WTC11 (cell line): ENCODE measurements around the gene LBH. TPM values are rescaled to one million over a fixed set of nuclear protein-coding genes. Genes with fewer than 3 reads are reported as not detected.

Experiments used
- ATAC-seq: fragments of 200-7000 bp; cut with Tn5 transposase; 2 replicates; pipeline ENCODE4 v1.10.0; 2021; ENCODE audit warnings: mild to moderate bottlenecking, moderate library complexity
- CTCF ChIA-PET: fragments of 300-600 bp; sonication (Branson Sonifier 250); formaldehyde crosslinking; loops from one replicate; lab custom pipeline; 2021; ENCODE audit warnings: antibody characterized with exemption; lab: Charles Lee
- POLR2A ChIA-PET: fragments of 350-600 bp; sonication (Branson Sonifier 250); formaldehyde crosslinking; loops from one replicate; lab custom pipeline; 2021; ENCODE audit warnings: antibody characterized with exemption; lab: Charles Lee
- DNase-seq: peaks from one replicate; pipeline ENCODE4 v3.0.0; 2021; ENCODE audit warnings: low spot score
- H3K27ac Mint-ChIP-seq: 2 replicates; pipeline ENCODE4 v1.8.0; 2021; ENCODE audit warnings: mixed read lengths
- H3K27me3 Mint-ChIP-seq: 2 replicates; pipeline ENCODE4 v1.8.0; 2021; ENCODE audit warnings: low read depth, mild to moderate bottlenecking, moderate library complexity, mixed read lengths
- H3K36me3 Mint-ChIP-seq: 2 replicates; pipeline ENCODE4 v1.8.0; 2021; ENCODE audit warnings: mixed read lengths
- H3K4me1 Mint-ChIP-seq: 2 replicates; pipeline ENCODE4 v1.8.0; 2022; ENCODE audit warnings: mixed read lengths
- H3K4me3 Mint-ChIP-seq: 2 replicates; pipeline ENCODE4 v1.8.0; 2021; ENCODE audit warnings: mild to moderate bottlenecking, moderate library complexity, mixed read lengths
- H3K9me3 Mint-ChIP-seq: 2 replicates; pipeline ENCODE4 v1.8.0; 2021; ENCODE audit warnings: mixed read lengths
- ATF1 ChIP-seq: sonication (generic); formaldehyde crosslinking; IDR thresholded peaks from 2 replicates; pipeline ENCODE4 v1.8.1; 2023; ENCODE audit warnings: mild to moderate bottlenecking, moderate library complexity, missing genetic modification reagents
- CBFB ChIP-seq: sonication (generic); formaldehyde crosslinking; IDR thresholded peaks from 2 replicates; pipeline ENCODE4 v1.8.1; 2022; ENCODE audit warnings: mild to moderate bottlenecking, low read depth, missing genetic modification reagents
- ETV6 ChIP-seq: sonication (generic); formaldehyde crosslinking; IDR thresholded peaks from 2 replicates; pipeline ENCODE4 v1.8.1; 2022; ENCODE audit warnings: mild to moderate bottlenecking, missing genetic modification reagents
- IRF2 ChIP-seq: sonication (generic); formaldehyde crosslinking; IDR thresholded peaks from 2 replicates; pipeline ENCODE4 v1.8.0; 2022; ENCODE audit warnings: low read depth, missing genetic modification reagents, borderline replicate concordance
- MYBL2 ChIP-seq: sonication (generic); formaldehyde crosslinking; IDR thresholded peaks from 2 replicates; pipeline ENCODE4 v1.8.1; 2023; ENCODE audit warnings: mild to moderate bottlenecking, moderate library complexity, missing genetic modification reagents
- NFYB ChIP-seq: sonication (generic); formaldehyde crosslinking; conservative IDR thresholded peaks from 2 replicates; pipeline ENCODE4 v1.8.0; 2022; ENCODE audit warnings: low read depth, missing genetic modification reagents
- NR3C1 ChIP-seq: sonication (generic); formaldehyde crosslinking; conservative IDR thresholded peaks from 2 replicates; pipeline ENCODE4 v1.8.1; 2023; ENCODE audit warnings: low read depth, mild to moderate bottlenecking, missing genetic modification reagents
- SP1 ChIP-seq: sonication (generic); formaldehyde crosslinking; conservative IDR thresholded peaks from 2 replicates; pipeline ENCODE4 v1.8.1; 2022; ENCODE audit warnings: missing genetic modification reagents
- TEAD4 ChIP-seq: sonication (generic); formaldehyde crosslinking; IDR thresholded peaks from 2 replicates; pipeline ENCODE4 v1.8.0; 2022; ENCODE audit warnings: mild to moderate bottlenecking, missing genetic modification reagents
- ZBTB21 ChIP-seq: sonication (generic); formaldehyde crosslinking; IDR thresholded peaks from 2 replicates; pipeline ENCODE4 v1.8.1; 2023; ENCODE audit warnings: mild to moderate bottlenecking, missing genetic modification reagents, borderline replicate concordance
- ZNF121 ChIP-seq: sonication (generic); formaldehyde crosslinking; IDR thresholded peaks from 2 replicates; pipeline ENCODE4 v1.8.0; 2023; ENCODE audit warnings: missing genetic modification reagents
- ZNF396 ChIP-seq: fragments of 250-450 bp; sonication (Bioruptor Pico); IDR thresholded peaks from 2 replicates; pipeline ENCODE4 v1.8.0; 2021; ENCODE audit warnings: mild to moderate bottlenecking, moderate library complexity, borderline replicate concordance
- ZNF416 ChIP-seq: fragments of 250-450 bp; sonication (Bioruptor Pico); IDR thresholded peaks from 2 replicates; pipeline ENCODE4 v1.9.0; 2021; ENCODE audit warnings: mild to moderate bottlenecking, inconsistent platforms
- total RNA-seq: library from RNA; stranded (reverse); gene quantifications from 3 replicates; pipeline ENCODE4 v1.2.3, GENCODE V29; 2021
- TF ChIP-seq, protein P1 (sequence below): sonication (generic); formaldehyde crosslinking; IDR thresholded peaks from 2 replicates; pipeline ENCODE4 v1.8.0; 2023; ENCODE audit warnings: missing genetic modification reagents
- TF ChIP-seq, protein P2 (sequence below): sonication (generic); formaldehyde crosslinking; IDR thresholded peaks from 2 replicates; pipeline ENCODE4 v1.8.1; 2022; ENCODE audit warnings: missing genetic modification reagents, borderline replicate concordance
- TF ChIP-seq, protein P3 (sequence below): sonication (generic); formaldehyde crosslinking; IDR thresholded peaks from 2 replicates; pipeline ENCODE4 v1.8.0; 2022; ENCODE audit warnings: mild to moderate bottlenecking, missing genetic modification reagents
- TF ChIP-seq, protein P4 (sequence below): fragments of 250-450 bp; sonication (Bioruptor Pico); IDR thresholded peaks from 2 replicates; pipeline ENCODE4 v2.1.2; 2022; ENCODE audit warnings: mild to moderate bottlenecking, moderate library complexity
- TF ChIP-seq, protein P5 (sequence below): sonication (generic); formaldehyde crosslinking; IDR thresholded peaks from 2 replicates; pipeline ENCODE4 v1.8.0; 2022; ENCODE audit warnings: missing genetic modification reagents
- TF ChIP-seq, protein P6 (sequence below): sonication (generic); formaldehyde crosslinking; conservative IDR thresholded peaks from 2 replicates; pipeline ENCODE4 v1.8.1; 2022; ENCODE audit warnings: mild to moderate bottlenecking, missing genetic modification reagents
- TF ChIP-seq, protein P7 (sequence below): fragments of 200-600 bp; IDR thresholded peaks from 2 replicates; pipeline ENCODE4 v1.8.0; 2022; ENCODE audit warnings: antibody characterized with exemption

Gene LBH
- total RNA-seq, 1 experiment from 2014 or later = 47.3 TPM

DNA sequence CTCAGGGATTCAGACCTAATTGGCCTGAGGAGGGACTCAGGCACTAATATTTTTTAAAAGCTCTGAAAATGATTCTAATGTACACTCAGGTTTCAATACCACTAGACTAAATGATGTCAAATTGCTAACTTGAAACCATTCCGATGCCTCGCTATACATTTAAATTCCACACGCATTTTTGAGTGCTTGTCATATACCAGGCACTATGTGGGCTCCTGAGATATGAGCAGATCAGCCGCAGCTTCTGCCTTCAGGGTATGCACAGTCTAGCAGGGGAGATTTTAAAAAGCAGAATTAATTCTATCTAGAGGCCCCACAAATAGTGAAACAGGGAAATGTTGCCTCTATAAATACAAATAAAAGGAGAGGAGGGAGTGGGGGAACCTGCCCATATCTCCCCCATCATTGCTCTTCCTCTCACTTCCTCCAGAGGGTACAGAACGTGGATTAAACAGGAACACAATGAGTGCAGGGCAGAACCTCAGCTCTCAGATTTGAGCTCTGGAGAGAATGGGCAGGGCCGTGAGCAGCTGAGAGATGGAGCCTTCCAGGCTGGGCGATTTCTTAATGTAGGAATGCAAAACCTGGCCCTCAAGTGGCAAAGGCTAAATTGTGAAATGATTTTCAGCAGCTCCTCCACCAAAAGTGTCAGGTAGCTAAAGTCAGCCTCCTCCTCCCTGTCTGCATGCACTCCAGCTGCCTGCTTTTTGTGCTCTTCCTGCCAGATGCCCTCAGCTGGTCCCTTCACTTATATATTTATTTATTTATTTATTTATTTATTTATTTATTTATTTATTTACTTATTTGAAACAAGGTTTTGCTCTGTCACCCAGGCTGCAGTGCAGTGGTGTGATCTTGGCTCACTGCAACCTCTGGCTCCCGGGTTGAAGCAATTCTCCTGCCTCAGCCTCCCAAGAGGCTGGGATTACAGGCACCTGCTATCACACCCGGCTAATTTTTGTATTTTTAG lies 24.6 kb upstream of the LBH start (continued):
- TF ChIP-seq, protein P1, sequence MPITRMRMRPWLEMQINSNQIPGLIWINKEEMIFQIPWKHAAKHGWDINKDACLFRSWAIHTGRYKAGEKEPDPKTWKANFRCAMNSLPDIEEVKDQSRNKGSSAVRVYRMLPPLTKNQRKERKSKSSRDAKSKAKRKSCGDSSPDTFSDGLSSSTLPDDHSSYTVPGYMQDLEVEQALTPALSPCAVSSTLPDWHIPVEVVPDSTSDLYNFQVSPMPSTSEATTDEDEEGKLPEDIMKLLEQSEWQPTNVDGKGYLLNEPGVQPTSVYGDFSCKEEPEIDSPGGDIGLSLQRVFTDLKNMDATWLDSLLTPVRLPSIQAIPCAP (CRISPR knock-in tag) = no peak
- TF ChIP-seq, protein P2, sequence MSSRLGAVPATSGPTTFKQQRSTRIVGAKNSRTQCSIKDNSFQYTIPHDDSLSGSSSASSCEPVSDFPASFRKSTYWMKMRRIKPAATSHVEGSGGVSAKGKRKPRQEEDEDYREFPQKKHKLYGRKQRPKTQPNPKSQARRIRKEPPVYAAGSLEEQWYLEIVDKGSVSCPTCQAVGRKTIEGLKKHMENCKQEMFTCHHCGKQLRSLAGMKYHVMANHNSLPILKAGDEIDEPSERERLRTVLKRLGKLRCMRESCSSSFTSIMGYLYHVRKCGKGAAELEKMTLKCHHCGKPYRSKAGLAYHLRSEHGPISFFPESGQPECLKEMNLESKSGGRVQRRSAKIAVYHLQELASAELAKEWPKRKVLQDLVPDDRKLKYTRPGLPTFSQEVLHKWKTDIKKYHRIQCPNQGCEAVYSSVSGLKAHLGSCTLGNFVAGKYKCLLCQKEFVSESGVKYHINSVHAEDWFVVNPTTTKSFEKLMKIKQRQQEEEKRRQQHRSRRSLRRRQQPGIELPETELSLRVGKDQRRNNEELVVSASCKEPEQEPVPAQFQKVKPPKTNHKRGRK (CRISPR knock-in tag) = no peak
- TF ChIP-seq NFYB (CRISPR knock-in tag) (no peak), NR3C1 (CRISPR knock-in tag) (no peak), TEAD4 (no peak), IRF2 (CRISPR knock-in tag) (no peak), ZNF396 (no peak), CBFB (no peak)
- TF ChIP-seq, protein P3, sequence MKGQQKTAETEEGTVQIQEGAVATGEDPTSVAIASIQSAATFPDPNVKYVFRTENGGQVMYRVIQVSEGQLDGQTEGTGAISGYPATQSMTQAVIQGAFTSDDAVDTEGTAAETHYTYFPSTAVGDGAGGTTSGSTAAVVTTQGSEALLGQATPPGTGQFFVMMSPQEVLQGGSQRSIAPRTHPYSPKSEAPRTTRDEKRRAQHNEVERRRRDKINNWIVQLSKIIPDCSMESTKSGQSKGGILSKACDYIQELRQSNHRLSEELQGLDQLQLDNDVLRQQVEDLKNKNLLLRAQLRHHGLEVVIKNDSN = no peak
- TF ChIP-seq, protein P4, sequence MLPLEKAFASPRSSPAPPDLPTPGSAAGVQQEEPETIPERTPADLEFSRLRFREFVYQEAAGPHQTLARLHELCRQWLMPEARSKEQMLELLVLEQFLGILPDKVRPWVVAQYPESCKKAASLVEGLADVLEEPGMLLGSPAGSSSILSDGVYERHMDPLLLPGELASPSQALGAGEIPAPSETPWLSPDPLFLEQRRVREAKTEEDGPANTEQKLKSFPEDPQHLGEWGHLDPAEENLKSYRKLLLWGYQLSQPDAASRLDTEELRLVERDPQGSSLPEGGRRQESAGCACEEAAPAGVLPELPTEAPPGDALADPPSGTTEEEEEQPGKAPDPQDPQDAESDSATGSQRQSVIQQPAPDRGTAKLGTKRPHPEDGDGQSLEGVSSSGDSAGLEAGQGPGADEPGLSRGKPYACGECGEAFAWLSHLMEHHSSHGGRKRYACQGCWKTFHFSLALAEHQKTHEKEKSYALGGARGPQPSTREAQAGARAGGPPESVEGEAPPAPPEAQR = no peak
- TF ChIP-seq, all 79 proteins: peak for 0

DNA sequence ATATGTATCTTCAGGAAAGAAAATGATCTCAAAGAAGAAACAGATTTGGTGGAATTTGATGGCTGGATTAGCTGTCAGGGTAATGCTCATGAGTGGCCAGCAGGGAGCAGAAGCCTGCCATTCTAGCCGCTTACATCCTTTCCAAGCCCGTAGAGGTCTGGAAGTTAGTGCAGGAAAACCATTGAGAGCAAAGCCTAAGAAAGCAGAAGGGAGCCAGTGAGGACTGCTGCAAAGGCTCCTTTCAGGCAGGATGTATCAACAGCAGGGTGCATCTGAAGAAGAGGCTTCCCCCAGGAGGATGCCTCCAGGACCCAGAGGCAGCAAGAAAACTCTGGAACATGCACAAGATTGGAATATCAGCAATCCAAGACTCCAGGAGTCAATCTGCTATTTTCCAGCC lies 22.9 kb upstream of the LBH start:
- Mint-ChIP-seq H3K9me3 (no peaks in the 10 kb centered on the region), H3K4me3 (no peak overlapping the region), H3K36me3 (no peaks in the 10 kb centered on the region), H3K4me1 (peaks cover 6% of the 10 kb centered on the region), H3K27ac (no peak overlapping the region), H3K27me3 (no peaks in the 10 kb centered on the region)
- ATAC-seq (peak; percentile 99), DNase-seq (peak; percentile 59)
- no peak for TF ChIP-seq ATF1 (CRISPR knock-in tag)
- TF ChIP-seq NR3C1 (CRISPR knock-in tag) = no peak
- TF ChIP-seq, protein P5, sequence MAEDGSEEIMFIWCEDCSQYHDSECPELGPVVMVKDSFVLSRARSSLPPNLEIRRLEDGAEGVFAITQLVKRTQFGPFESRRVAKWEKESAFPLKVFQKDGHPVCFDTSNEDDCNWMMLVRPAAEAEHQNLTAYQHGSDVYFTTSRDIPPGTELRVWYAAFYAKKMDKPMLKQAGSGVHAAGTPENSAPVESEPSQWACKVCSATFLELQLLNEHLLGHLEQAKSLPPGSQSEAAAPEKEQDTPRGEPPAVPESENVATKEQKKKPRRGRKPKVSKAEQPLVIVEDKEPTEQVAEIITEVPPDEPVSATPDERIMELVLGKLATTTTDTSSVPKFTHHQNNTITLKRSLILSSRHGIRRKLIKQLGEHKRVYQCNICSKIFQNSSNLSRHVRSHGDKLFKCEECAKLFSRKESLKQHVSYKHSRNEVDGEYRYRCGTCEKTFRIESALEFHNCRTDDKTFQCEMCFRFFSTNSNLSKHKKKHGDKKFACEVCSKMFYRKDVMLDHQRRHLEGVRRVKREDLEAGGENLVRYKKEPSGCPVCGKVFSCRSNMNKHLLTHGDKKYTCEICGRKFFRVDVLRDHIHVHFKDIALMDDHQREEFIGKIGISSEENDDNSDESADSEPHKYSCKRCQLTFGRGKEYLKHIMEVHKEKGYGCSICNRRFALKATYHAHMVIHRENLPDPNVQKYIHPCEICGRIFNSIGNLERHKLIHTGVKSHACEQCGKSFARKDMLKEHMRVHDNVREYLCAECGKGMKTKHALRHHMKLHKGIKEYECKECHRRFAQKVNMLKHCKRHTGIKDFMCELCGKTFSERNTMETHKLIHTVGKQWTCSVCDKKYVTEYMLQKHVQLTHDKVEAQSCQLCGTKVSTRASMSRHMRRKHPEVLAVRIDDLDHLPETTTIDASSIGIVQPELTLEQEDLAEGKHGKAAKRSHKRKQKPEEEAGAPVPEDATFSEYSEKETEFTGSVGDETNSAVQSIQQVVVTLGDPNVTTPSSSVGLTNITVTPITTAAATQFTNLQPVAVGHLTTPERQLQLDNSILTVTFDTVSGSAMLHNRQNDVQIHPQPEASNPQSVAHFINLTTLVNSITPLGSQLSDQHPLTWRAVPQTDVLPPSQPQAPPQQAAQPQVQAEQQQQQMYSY = peak; percentile 76
- TF ChIP-seq CBFB = no peak
- TF ChIP-seq ZNF121 (CRISPR knock-in tag) = 0 out of 2 replicates have a peak, but pooled peaks have one; percentile 28
- TF ChIP-seq, protein P6, sequence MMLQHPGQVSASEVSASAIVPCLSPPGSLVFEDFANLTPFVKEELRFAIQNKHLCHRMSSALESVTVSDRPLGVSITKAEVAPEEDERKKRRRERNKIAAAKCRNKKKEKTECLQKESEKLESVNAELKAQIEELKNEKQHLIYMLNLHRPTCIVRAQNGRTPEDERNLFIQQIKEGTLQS (CRISPR knock-in tag) = no peak
- TF ChIP-seq, protein P7, sequence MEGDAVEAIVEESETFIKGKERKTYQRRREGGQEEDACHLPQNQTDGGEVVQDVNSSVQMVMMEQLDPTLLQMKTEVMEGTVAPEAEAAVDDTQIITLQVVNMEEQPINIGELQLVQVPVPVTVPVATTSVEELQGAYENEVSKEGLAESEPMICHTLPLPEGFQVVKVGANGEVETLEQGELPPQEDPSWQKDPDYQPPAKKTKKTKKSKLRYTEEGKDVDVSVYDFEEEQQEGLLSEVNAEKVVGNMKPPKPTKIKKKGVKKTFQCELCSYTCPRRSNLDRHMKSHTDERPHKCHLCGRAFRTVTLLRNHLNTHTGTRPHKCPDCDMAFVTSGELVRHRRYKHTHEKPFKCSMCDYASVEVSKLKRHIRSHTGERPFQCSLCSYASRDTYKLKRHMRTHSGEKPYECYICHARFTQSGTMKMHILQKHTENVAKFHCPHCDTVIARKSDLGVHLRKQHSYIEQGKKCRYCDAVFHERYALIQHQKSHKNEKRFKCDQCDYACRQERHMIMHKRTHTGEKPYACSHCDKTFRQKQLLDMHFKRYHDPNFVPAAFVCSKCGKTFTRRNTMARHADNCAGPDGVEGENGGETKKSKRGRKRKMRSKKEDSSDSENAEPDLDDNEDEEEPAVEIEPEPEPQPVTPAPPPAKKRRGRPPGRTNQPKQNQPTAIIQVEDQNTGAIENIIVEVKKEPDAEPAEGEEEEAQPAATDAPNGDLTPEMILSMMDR = peak; percentile 82
- no peak for TF ChIP-seq SP1
- peak; percentile 79; the same call in 1 of the 2 replicates for TF ChIP-seq ETV6 (CRISPR knock-in tag)
- TF ChIP-seq ZBTB21 (CRISPR knock-in tag) = no peak
- no peak for TF ChIP-seq MYBL2
- TF ChIP-seq ZNF396 = no peak
- no peak for TF ChIP-seq TEAD4
- no peak for TF ChIP-seq ZNF416 (CRISPR knock-in tag)
- ChIA-PET CTCF (interaction anchor here (0.9 to 5.6 kb wide), 19 partner anchors 10 to 503 kb away, joined by 3 to 62 read pairs (median 4); partner anchors contain the start of gene LBH), POLR2A (no interaction called here)
